Measurements from ENCODE around the gene CKB.

- TF ChIP-seq CTCF (IDR thresholded peaks at IDR 0.05) (no peak), POLR2A (IDR thresholded peaks at IDR 0.05) (no peak)
Observed at GRCh38 chr14:103538291-103539055, 15.8 kb upstream of the CKB start.
